ENCODE data around the gene FUCA2.
"Not testable (repeated sequence)": the region's sequence is repeated elsewhere in the genome, so short reads cannot be mapped to it uniquely, and the experiment has no call there.

Gene FUCA2

DNA sequence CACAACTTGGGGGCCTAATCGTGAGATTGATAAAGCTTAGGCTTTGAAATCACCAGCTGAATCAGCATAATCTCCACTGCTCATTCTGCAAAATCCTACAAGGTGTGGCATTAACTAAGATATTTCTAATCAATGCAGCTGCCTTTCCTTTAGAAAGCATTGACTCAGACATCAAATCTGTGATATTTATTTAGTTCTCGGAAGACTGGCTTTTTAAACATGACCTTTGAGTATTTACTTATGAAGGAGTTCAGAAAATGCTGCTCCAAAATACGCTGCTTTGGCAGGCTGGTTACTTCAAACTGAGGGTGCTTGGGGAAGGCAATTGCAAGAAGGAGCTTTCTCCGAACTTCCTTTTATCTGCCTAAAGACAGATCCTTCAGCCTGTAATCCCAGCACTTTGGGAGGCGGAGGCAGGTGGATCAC is 23.7 kb upstream of the FUCA2 start:
- FAIRE-seq = no peak

DNA sequence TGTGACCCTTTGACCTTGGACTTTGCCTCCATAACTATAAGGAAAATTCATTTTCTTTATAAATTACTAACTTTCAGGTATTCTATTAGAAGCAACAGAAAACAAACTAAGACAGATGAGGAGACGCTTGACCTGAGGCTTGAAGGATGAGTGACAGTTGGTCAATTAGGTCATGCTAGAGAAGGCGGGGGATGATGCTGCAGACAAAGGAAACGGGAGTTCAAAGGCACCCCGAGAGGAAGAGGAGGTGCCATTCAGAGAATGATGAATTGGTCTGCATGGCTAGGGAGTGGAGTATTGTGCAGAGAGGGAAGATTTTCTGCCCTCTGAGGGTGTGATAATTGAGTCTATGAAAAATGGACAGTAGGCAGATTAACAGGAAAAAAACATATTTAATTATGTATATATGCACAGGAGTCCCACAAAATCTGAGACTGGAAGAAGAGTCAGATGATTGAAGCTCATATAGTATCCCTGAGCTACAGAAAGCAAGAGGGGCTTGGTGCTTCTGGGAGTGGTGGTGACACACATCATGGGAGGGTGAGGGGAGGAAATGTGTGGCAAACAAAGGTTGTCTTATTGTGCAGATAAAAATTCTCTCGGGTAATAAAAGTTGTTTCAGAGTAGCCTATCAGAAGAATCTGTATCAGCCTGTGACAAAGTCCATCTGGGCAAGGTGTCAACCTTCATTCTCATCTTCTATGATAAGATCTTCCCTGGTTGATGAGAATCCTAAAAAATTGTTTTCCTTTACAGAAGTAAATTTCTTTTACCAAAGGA is 20.4 kb upstream of the FUCA2 start:
- FAIRE-seq = no peak

DNA sequence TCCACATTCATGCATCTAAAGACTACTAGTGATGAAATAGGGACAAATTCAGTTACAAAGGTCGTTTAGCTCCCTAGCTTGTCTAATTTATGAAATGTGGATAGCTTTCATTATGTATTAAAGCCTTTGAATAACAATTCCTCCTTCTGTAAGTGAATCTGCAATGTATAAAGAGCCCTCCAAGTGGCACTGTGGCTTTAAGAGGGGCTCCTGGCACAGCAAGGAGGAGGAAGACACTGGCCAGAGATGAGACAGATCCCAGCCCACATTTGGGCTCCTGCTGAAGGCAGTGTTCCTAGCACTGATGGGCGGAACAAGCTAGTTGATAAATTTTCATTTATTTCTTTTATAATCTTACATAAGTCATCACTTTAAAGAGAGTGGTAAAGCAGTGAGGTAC is 17.6 kb upstream of the FUCA2 start:
- peak; percentile 29 for FAIRE-seq

DNA sequence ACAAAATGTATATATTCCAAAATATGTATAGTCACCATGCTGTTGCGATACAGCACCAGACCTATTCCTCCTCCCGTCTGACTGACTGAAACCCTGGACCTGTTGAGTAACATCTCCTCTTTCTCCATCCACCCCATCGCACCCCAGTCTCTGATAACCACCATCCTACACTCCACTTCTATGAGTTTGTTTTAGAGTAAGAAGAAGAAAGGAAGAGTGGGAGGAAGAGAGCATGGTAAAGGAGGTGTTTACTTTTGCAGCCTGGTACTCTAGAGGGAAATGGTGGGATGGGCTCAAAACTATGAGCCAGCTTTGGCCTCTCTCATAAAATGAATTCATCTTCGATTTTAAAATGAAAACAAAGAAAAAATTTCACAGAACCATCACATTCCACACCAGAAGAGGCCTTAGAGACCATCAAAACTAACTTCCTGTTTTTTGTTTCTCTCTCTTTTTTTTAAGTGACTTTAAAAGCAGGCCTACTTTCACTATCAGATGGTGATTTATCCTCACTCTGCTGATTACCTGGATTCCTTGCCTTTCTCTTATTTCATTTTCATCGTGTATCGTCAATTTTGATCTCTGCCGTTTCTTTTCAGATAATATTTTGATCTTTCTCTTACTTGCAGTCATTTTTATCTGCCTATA is 16.8 kb upstream of the FUCA2 start:
- FAIRE-seq = no peak

DNA sequence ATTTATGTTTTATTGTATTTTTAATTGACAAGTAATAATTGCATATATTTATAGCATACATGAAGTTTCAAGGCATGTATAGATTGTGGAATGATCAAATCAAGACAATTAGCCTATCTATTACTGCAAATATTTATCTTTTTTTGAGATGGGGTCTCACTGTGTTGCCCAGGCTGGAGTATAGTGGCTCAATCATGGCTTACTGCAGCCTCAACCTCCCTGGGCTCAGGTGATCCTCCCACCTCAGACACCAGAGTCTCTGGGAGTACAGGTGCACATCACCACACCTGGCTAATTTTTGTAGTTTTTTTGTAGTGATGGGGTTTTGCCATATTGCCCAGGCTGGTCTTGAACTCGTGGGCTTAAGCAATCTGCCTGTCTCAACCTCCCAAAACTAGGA is 16.2 kb upstream of the FUCA2 start:
- FAIRE-seq = no peak

DNA sequence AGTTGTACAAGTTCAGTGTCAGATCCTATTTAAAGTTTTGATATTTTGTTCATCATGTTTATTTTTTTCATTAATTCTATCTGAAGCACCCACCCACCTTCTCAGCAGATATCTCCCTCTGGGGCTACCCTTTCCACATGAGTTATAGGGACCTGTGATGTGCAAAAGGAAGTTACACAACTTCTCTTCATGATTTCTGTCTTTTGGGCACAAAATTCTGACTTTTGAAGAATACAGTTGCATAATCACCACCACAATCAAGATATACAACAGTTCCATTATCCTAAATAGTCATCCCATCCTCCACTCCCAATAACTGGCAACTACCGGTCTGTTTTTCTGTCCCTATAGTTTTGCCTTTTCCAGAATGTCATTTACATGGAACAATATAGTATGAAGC is 13.8 kb upstream of the FUCA2 start:
- FAIRE-seq = no peak

DNA sequence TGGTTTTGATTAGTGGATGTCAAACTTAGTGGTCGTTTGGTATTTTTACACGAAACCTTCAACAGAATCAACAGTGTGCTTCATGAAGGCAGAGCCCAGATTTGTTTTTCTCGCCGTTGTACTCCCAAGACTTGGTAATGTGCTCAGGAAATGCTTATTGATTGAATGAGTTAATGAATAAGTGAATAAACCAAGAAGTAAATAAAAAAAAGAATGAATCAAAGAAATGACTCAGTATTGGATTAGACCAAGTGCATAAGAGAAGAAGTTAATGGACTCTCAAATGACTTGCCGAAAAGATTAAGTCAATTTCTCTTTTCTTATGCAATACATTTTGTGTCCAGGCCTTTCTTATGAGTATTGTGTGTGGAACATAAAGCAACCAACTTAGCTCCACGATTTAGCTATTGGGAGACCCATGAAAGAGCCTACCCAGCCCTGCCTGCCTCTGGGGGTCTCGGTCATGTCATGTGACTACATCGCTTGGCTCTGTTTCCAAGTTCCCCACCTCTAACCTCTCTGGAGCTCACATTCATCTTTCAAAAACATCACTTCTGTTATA is 10.6 kb upstream of the FUCA2 start:
- no peak for FAIRE-seq

DNA sequence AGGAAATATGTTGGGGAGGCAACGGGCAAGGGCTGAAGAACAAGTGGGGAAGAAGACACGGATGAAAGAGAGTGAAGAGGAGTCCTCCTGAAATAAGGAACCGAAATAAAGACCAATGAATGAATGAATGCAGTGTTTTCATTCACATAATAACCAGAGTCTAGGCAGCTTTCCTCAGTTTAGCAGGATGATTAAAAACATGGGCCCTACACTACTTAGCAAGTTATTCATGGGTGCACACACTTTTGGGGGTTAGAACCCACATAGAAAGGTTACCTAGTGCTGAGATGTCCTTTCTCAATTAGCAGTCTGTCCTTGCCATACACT is 5.9 kb upstream of the FUCA2 start:
- no peak for FAIRE-seq

DNA sequence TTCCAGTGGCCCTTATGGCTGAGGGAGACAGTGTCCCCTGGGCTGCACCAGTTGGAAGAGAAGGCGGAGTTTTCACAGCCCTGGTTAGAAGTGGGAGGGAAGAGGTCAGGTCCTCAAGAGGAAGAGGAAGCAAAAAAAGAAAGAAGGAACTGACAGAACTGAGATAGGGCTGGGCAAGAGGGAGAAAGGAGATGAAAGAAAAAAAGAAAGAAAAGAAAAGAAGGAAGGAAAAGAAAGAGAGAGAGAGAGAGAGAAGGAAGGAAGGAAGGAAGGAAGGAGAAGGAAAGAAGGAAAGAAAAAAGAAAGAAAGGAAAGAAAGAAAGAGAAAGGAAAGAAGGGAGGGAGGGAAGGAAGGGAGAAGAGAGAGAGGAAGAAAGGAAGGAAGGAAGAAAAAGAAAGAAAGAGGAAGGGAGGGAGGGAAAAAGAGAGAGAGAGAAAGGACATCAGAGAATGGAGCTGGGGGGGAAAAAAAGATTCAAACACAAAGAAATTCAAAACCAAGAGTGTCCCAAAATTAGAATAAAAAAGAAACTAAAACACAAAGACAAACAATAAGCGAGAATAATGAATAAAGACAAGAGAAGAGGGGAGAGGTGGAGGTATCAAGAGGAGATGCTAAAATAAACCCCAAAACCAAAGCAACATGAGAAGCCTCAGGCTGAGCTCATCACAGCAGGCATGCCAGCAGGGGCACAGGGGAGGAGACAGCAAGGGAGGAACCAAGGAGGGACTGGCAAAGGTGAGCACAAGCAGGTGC is 5.3 kb upstream of the FUCA2 start:
- no peak for FAIRE-seq

DNA sequence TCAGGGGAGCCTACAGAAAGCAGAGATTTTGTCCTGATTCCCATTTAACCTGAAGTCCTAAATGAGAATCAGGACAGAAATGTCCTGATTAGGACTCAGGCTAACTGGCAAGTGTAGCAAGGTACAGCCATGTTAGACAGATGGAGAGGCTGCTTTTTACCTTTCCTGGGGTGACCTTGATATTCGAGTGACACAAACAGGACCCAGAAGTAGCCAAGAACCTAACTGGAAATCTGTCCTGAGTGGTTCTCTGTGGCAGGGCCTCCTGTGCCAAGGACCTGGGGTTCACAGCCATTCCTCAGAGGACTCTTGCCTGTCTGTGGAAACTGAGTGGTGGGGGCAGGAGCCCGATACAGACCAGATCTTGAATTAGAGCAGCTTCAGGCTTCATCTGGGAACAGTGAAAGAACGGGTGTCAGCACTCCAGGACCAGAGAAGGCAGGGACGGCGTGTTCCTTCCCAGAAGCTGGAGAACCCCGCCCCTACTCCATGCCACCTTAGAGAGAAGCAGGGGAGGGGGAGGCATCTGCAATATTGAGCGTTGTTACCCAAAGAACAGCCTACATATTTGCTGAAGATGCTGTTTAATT is 4.3 kb upstream of the FUCA2 start:
- FAIRE-seq = no peak

DNA sequence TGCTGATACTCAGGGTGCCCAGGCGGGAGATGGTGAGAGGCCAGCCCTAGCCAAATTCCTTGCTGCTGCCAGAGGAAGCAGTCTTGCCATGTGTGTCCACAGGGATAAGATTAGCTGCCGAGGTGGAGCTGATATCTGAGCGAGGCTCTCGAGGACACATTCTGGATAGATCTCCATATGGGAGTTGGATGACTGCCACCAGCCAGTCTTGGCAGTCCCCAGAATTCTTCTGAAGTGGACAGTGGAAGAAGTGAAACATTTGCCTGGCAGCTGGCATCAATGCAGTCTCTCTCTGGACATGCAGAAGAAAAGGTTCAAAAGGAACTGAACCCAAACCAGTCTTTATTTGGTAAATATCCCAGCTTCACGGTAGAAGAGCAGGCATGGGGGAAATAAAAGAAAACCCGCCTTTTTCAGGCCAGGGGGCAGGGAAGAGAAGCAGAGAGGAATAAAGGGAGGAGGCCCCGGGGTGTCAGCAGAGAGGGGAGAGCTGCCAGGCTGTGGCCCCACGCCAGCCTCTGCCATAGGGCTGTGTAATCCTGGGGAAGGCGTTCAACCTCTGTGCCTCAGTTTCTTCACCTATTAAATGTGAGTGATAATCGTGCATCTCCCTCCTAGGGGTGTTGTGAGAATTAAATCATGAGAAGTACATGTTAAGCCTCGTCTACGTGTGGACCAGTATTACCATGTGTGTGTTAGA is 3.7 kb upstream of the FUCA2 start:
- FAIRE-seq = no peak

DNA sequence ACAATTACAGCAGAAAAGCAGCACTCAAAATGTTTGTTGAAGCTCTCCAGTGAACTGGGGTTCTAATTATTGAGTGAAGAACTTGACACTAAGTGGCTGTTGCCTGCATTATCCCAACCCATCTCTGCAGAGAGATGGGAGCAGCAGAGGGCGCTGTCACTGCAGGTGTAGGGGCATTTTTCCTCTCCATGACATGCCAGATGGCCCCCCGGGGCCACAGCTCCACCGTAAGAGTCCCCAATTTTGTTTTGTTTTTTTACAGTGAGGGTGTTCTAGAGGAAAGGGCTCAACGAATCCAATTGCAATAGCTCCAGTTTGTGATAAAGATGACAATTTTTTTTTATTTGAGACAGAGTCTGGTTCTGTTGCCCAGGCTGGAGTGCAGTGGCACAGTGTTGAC is 1.9 kb upstream of the FUCA2 start:
- no peak for FAIRE-seq

DNA sequence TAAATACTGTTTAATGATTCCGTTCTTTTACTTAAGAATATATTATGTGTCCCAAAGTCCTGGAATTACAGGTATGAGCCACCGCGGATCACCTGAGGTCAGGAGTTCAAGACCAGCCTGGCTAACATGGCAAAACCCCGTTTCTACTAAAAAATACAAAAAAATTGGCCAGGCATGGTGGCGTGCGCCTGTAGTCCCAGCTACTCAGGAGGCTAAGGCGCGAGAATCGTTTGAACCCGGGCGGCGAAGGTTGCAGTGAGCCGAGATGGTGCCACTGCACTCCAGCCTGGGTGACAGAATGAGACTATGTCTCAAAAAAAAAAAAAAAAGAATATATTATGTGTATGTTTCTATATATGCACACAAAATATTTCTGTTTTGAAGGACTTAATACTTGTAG is 1.2 kb downstream of the FUCA2 start:
- FAIRE-seq = not testable (repeated sequence)

DNA sequence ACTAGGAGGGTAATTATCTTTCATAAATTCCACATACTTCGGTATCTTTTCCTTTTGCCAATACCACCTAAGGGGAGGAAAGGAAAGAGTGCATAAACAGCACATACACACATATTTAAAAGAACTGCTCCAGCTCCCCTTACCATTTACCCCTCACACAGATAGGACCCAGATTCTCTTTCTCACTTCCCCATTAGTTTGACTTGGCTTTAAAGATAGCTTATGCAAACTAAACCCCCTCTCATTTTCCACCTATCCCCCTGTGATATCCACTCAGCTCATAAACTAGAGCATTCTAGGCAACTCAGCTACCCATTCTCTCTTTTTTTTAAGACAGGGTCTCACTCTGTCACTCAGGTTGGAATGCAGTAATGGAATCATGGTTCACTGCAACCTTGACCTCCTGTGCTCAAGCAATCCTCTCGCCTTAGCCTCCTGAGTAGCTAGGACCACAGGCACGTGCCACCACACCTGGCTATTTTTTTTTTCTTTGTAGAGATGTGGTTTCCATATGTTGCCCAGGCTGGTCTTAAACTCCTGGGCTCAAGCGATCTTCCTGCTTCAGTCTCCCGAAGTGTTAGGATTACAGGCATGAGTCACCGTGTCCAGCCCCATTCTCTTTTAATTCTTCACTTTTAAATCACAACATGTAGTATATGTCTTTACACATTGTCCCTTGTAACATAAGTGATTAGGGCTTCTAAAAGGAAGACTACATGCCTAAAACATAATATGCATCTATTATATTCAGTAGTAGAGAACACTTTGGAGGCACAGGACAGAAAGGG is 4.0 kb downstream of the FUCA2 start:
- no peak for FAIRE-seq

DNA sequence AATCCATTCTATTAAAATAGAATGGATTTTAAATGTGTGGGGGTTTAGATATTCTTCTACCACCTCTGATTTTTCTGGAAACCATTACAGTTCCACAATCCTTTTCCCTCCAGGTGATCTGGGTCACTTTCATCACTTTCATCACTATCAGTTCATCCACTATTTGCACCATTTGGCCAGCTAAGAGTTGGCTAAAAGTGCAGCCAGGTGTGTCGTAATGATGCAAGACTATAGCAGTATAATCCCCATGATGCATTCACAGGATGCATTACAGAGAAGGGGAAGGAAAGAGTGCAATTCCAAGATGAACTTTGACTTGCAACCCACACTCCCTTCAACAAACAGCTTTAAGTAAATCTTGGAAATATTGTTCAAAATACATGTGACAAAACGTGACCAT is 4.9 kb downstream of the FUCA2 start:
- FAIRE-seq = no peak

DNA sequence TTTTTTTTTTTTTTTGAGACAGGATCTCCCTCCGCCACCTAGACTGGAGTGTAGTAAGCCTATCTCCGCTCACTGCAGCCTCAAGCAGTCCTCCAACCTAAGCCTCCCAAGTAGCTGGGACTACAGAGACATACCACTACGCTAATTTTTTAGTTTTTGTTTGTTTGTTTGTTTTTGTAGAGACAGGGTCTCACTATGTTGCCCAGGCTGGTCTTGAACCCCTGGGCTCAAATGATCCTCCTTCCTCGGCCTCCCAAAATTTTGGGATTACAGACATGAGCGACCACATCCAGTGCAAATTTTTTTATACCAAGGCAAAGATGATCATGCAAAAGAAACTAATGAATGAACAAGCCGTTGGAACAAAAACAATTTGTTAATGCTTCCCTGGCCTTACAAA is 5.3 kb downstream of the FUCA2 start:
- FAIRE-seq = no peak

DNA sequence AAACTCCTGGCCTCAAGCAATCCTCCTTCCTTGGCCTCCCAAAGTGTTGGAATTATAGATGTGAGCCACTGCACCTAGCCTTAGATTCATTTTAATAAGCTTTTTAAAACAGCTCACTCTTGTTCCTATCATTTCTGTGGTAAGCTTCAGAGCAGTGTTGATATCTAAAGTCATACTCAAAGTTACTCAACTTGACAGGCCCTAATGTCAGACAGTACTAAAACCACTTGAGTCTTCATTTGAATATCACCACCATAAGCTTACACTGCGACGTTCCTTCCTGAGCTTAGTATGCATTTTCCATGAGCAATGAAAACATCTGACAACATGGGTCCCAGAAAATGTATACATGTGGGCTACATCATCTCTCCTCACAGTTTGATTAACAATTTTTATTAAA is 6.0 kb downstream of the FUCA2 start:
- no peak for FAIRE-seq

DNA sequence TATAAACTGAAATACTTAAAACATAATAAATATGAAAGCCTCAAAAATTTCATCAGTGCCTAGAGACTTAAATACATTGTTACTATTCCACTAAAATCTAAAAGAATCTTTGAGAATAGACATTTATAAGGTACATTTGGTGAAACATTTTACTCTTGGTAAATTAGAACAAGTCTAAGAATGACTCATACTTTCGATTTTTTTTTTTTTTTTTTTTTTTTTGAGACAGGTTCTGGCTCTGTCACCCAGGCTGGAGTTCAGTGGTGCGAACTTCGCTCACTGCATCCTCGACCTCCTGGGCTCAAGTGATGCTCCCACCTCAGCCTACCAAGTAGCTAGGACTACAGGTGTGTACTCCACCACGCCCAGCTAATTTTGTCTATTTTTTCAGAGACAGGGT is 6.4 kb downstream of the FUCA2 start:
- no peak for FAIRE-seq

DNA sequence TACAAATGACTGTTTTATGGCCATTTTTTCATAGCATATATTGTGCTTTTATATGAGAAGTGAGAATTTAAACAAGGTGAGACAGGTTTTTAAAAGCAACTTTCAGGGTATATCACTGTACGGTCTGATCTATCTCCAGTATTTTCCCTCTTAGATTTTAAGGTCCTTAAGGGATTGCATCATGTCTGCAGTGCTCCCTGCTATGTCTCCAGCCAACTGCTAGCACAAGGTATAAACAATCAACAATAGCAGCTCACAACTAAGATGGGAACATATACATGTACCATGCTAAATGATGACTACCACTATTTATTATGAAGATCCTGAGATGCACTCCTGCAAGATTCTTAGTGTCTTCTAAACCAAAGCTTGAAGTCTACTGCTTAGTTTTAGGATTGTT is 7.2 kb downstream of the FUCA2 start:
- FAIRE-seq = no peak

DNA sequence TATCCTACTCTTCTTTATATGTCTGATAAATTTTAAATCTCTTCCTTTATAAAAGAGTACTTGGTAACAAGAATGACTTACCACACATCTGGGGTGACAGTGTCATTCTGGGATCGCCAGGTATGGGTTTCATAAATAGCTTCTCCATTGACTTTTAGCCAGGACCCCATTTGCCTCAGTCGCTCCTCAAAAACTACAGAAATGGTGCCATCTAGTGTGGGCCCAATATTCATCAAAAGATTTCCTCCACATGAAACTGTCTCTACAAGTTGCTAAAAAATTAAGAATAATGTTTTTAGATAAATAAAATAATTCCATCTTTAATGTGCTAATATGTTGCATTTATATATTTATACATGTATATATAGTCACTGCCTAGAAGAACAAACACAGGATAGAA is 9.7 kb downstream of the FUCA2 start:
- FAIRE-seq = no peak

DNA sequence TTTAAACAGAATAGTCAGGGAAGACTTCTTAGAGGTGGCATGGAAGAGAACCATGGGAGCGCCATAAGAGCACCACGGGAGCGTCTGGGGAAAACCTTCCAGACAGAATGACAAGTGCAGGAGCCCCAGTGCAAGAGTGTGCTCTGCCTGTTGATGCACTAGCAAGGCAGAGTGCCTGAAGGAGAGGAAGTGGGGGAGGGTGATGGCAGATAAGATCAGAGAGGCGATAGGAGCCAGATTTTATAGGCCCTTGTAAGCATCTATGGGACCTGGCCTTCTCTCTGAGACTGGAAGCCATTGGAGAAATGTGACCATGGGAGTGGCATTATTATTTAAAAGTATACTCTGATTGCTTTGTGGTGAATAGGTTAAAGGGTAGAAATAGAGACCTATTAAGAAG is 13.1 kb downstream of the FUCA2 start:
- FAIRE-seq = no peak

DNA sequence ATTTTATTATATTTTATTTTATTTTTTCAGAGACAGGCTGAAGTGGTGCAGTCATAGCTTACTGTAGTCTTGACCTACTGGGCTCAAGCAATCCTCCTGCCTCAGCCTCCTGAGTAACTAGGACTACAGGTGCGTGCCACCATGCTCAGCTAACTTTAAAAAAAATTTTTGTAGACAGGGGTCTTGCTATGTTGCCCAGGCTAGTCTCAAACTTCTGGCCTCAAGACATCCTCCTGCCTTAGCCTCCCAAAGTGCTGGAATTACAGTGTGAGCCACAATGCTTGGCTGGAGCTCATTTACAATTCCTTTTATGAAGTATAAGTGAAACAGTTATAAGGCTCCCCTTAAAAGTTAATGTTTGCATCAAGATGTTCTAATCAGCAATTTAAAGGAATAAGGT is 14.5 kb downstream of the FUCA2 start:
- FAIRE-seq = no peak
